GM20000 (cell line): Measurements from ENCODE around the gene COQ8A.

Experiments used
- DNase-seq: peaks from one replicate; pipeline ENCODE4 v3.0.0; 2012; ENCODE audit warnings: low spot score
- CTCF ChIP-seq: IDR thresholded peaks from 2 replicates; pipeline ENCODE4 v1.5.1; 2012; ENCODE audit warnings: mild to moderate bottlenecking, control low read depth; ENCODE audit errors: extremely low read depth, missing control alignments

COQ8A gene

DNA sequence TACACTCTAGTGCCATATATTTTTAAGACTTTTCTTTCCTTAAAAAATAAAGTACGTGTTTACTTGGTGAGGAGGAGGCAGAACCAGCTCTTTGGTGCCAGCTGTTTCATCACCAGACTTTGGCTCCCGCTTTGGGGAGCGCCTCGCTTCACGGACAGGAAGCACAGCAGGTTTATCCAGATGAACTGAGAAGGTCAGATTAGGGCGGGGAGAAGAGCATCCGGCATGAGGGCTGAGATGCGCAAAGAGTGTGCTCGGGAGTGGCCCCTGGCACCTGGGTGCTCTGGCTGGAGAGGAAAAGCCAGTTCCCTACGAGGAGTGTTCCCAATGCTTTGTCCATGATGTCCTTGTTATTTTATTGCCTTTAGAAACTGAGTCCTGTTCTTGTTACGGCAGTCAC is 44.5 kb upstream of the COQ8A start:
- DNase-seq: no peak
- TF ChIP-seq CTCF: no peak

DNA sequence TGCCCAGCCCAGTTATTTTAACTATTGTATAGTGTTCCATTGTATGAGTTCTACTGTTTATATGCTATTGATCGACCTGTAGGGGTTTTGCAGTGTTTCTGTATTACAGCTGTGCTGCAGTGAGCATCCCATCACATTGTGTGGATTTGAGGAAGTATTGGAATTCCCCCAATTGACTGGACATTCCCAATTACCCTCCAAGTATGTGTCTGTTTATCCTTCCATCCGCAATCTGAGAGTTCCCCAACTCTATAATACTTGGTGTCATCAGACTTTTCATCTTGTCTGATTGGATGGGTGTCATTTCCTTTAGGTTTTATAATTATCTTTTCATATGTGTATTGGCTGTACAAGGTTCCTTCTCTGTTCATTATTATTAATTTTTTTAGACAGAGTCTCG is 41.8 kb upstream of the COQ8A start:
- no peak for TF ChIP-seq CTCF
- DNase-seq: no peak

- TF ChIP-seq CTCF: no peak
- no peak for DNase-seq
Observed at GRCh38 chr1:226901421-226901820, 38.7 kb upstream of the COQ8A start.

GRCh38 chr1:226902601-226903000 is 37.5 kb upstream of the COQ8A start:
- no peak for TF ChIP-seq CTCF
- no peak for DNase-seq

GRCh38 chr1:226903819-226904716 is 36.0 kb upstream of the COQ8A start:
- DNase-seq: no peak
- TF ChIP-seq CTCF: no peak

DNA sequence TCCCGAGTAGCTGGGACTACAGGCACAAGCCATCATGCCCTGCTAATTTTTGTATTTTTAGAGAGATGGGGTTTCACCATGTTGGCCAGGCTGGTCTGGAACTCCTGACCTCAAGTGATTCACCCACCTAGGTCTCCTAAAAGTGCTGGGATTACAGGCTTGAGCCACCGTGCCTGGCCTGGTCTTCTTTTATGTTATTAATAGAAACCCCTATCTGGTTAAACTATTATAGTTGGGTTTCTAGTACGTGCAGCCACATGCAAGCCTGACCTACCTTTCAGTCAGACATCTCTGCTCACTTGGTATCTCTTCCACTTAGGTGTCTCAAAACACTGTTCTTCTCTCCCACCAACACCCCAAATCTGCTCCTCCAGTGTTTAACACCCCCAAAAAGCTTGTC is 35.3 kb upstream of the COQ8A start:
- no peak for DNase-seq

More for the DNA sequence above, 35.3 kb upstream of the COQ8A start:
- TF ChIP-seq CTCF: no peak
